DOHH2 (cell line): ENCODE measurements around the gene TUBB2B.

Experiments used
- H3F3A ChIP-seq: fragments of 200-600 bp; sonication (generic), shearing (Covaris generic); 2 replicates; pipeline ENCODE4 v1.6.0; 2016; ENCODE audit warnings: antibody characterized with exemption, mild to moderate bottlenecking; ENCODE audit not compliant: control insufficient read depth, insufficient read depth
- H3K27ac ChIP-seq: fragments of 200-600 bp; sonication (generic); 2 replicates; pipeline ENCODE4 v1.5.1; 2014; ENCODE audit warnings: low read depth, mild to moderate bottlenecking, low read length, moderate library complexity
- H3K27me3 ChIP-seq: fragments of 200-600 bp; sonication (generic); 2 replicates; pipeline ENCODE4 v1.6.1; 2014; ENCODE audit warnings: mild to moderate bottlenecking, low read length, mixed read lengths; ENCODE audit not compliant: control insufficient read depth
- H3K36me3 ChIP-seq: fragments of 200-600 bp; sonication (generic); 2 replicates; pipeline ENCODE4 v1.6.1; 2014; ENCODE audit warnings: mild to moderate bottlenecking, low read length, moderate library complexity, mixed read lengths; ENCODE audit not compliant: control insufficient read depth
- H3K4me1 ChIP-seq: fragments of 200-600 bp; sonication (generic); 2 replicates; pipeline ENCODE4 v1.6.1; 2014; ENCODE audit warnings: mild to moderate bottlenecking, low read length, mixed read lengths; ENCODE audit not compliant: control insufficient read depth
- H3K4me2 ChIP-seq: fragments of 200-600 bp; sonication (generic); 2 replicates; pipeline ENCODE4 v1.6.0; 2014; ENCODE audit warnings: mild to moderate bottlenecking, low read length, moderate library complexity
- H3K4me3 ChIP-seq: fragments of 200-600 bp; sonication (generic); 2 replicates; pipeline ENCODE4 v1.5.1; 2014; ENCODE audit warnings: mild to moderate bottlenecking, low read length, mixed read lengths
- H3K79me2 ChIP-seq: fragments of 200-600 bp; sonication (generic); 2 replicates; pipeline ENCODE4 v1.6.1; 2014; ENCODE audit warnings: mild to moderate bottlenecking, low read length, mixed read lengths; ENCODE audit not compliant: control insufficient read depth
- H3K9me2 ChIP-seq: fragments of 200-600 bp; sonication (generic); replicated peaks from 2 replicates; pipeline ENCODE4 v1.6.1; 2014; ENCODE audit warnings: mild to moderate bottlenecking, low read length, mixed read lengths; ENCODE audit not compliant: control insufficient read depth
- H3K9me3 ChIP-seq: fragments of 200-600 bp; sonication (generic); 2 replicates; pipeline ENCODE4 v1.6.1; 2014; ENCODE audit warnings: antibody characterized with exemption, low read length, mixed read lengths; ENCODE audit not compliant: control insufficient read depth, insufficient read depth
- H4K20me1 ChIP-seq: fragments of 200-600 bp; sonication (generic); 2 replicates; pipeline ENCODE4 v1.6.0; 2014; ENCODE audit warnings: low read depth, mild to moderate bottlenecking, antibody characterized with exemption, low read length, moderate library complexity; ENCODE audit not compliant: control insufficient read depth, insufficient read depth
- EZH2phosphoT487 ChIP-seq: fragments of 200-600 bp; sonication (generic); IDR thresholded peaks from 2 replicates; pipeline ENCODE4 v1.6.1; 2017; ENCODE audit warnings: borderline replicate concordance, mild to moderate bottlenecking, antibody characterized with exemption, low read length, moderate library complexity, mixed read lengths
- TF ChIP-seq, protein P1 (sequence below): fragments of 200-600 bp; sonication (generic); IDR thresholded peaks from one replicate; pipeline ENCODE4 v1.5.1; 2014; ENCODE audit warnings: antibody characterized with exemption, mild to moderate bottlenecking, low read depth, low read length; ENCODE audit not compliant: poor library complexity, severe bottlenecking

TUBB2B gene

DNA sequence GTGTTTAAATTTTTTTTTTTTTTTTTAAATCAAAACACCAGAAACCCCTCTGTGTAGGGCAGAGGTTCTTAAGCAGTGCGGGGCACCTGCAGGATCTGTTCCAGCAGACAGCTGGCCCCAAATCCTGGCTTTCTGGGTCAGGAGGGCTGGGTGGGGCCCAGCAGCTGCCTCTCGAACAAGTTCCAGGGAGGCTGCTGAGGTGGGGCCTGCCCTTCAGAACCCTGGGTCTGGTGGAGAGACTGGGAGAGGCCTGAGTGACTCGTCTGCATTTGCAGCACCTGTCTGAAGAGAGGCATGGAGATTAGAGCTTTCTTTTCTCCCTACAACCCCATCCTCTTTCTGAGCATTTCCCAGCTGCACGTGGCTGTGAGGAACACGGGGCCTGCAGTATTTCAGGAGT is 39.7 kb upstream of the TUBB2B start:
- Histone ChIP-seq H3K27ac (no peak overlapping the region), H4K20me1 (no peaks in the 10 kb centered on the region), H3K9me2 (no peaks in the 10 kb centered on the region), H3K27me3 (no peaks in the 10 kb centered on the region), H3K36me3 (peaks cover 83% of the 10 kb centered on the region), H3K4me2 (no peak overlapping the region), H3F3A (no peaks in the 10 kb centered on the region), H3K79me2 (peaks cover 60% of the 10 kb centered on the region), H3K9me3 (no peaks in the 10 kb centered on the region), H3K4me1 (no peaks in the 10 kb centered on the region), H3K4me3 (no peak overlapping the region)
- no peak for TF ChIP-seq EZH2phosphoT487
- TF ChIP-seq, protein P1, sequence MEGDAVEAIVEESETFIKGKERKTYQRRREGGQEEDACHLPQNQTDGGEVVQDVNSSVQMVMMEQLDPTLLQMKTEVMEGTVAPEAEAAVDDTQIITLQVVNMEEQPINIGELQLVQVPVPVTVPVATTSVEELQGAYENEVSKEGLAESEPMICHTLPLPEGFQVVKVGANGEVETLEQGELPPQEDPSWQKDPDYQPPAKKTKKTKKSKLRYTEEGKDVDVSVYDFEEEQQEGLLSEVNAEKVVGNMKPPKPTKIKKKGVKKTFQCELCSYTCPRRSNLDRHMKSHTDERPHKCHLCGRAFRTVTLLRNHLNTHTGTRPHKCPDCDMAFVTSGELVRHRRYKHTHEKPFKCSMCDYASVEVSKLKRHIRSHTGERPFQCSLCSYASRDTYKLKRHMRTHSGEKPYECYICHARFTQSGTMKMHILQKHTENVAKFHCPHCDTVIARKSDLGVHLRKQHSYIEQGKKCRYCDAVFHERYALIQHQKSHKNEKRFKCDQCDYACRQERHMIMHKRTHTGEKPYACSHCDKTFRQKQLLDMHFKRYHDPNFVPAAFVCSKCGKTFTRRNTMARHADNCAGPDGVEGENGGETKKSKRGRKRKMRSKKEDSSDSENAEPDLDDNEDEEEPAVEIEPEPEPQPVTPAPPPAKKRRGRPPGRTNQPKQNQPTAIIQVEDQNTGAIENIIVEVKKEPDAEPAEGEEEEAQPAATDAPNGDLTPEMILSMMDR, result no peak

- H3F3A ChIP-seq, result no peaks in the 10 kb centered on the region
- no peak overlapping the region for H3K27ac ChIP-seq
- H3K4me2 ChIP-seq, result no peak overlapping the region
- TF ChIP-seq, protein P1, result no peak
- no peak for TF ChIP-seq EZH2phosphoT487
- H3K36me3 ChIP-seq, result peaks cover 83% of the 10 kb centered on the region
- no peaks in the 10 kb centered on the region; the same call in 1 of the 2 replicates for H4K20me1 ChIP-seq
- H3K4me1 ChIP-seq, result peaks cover under 1% of the 10 kb centered on the region
- H3K9me2 ChIP-seq, result no peaks in the 10 kb centered on the region
- H3K27me3 ChIP-seq, result no peaks in the 10 kb centered on the region
- H3K79me2 ChIP-seq, result peaks cover 67% of the 10 kb centered on the region
- no peaks in the 10 kb centered on the region for H3K9me3 ChIP-seq
- no peak overlapping the region for H3K4me3 ChIP-seq
Observed at GRCh38 chr6:3266170-3266569, 38.7 kb upstream of the TUBB2B start.

DNA sequence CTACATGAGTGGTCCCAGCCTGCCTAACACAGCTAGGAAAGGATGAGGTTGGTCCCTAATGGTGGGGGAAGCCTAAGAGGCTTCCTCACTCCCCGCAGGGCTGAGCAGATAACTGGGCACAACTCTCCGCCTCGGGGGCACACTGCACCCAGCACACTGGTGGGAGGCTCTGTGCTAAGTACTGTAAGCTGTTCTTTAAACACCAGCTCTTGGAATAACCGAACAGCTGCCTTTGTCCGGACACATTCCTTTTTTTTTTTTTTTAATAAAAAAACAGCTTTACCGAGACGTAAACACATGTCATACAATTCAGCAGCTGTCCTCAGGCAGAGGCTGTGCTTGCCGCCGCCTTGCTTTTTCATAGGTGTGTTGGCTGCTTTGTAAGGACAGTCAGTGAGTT is 38.2 kb upstream of the TUBB2B start:
- Histone ChIP-seq H3K4me1 (peaks cover 6% of the 10 kb centered on the region), H3K27me3 (no peaks in the 10 kb centered on the region), H3K27ac (no peak overlapping the region), H3K4me3 (no peak overlapping the region), H3K9me3 (no peaks in the 10 kb centered on the region), H3K9me2 (no peaks in the 10 kb centered on the region), H3K4me2 (no peak overlapping the region), H3K36me3 (peaks cover 83% of the 10 kb centered on the region), H3F3A (no peaks in the 10 kb centered on the region), H3K79me2 (peaks cover 72% of the 10 kb centered on the region), H4K20me1 (no peaks in the 10 kb centered on the region; the same call in 1 of the 2 replicates)
- TF ChIP-seq, protein P1, result no peak
- no peak for TF ChIP-seq EZH2phosphoT487
